Stimulated activated CD8-positive, alpha-beta memory T cell treated with anti-CD3 and anti-CD28 coated beads, Interleukin-2, amount 100 ng/mL, for 1 hour (primary cell): ENCODE measurements around the gene PTPN22.
A peak's percentile ranks its signal among the peaks of the same experiment; 100 is the strongest.
"Not testable (repeated sequence)": the region's sequence is repeated elsewhere in the genome, so short reads cannot be mapped to it uniquely, and the experiment has no call there.

Experiments
- DNase-seq, 2 donors: peaks; one replicate each; pipeline ENCODE4 v3.0.0-alpha.2; 2020; ENCODE audit warnings: low read depth in 2 of 2

PTPN22 gene

GRCh38 chr1:113852694-113853093 lies 18.8 kb downstream of the PTPN22 start:
- DNase-seq = not testable (repeated sequence)

- DNase-seq = no peak
Observed at GRCh38 chr1:113850127-113850796, 21.2 kb downstream of the PTPN22 start.

DNA sequence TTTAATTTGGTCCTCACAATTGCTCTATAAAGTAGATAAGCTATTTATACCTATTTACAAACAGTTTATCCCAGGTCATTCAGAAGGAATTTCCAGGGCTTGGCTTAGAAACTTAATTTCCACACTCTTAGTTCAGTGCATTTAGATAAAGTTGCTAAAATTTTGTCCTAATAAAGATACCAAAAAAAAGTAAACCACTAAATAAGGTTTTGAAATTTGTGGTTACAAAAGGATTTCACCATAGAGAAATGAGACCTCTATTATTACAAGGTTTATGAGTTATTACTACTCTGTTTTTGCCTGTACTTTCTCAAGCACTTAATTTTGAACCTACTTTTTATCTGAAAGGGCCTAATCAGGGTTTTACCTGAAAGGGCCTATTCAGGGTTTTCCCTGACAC lies 22.4 kb downstream of the PTPN22 start:
- no peak for DNase-seq

DNA sequence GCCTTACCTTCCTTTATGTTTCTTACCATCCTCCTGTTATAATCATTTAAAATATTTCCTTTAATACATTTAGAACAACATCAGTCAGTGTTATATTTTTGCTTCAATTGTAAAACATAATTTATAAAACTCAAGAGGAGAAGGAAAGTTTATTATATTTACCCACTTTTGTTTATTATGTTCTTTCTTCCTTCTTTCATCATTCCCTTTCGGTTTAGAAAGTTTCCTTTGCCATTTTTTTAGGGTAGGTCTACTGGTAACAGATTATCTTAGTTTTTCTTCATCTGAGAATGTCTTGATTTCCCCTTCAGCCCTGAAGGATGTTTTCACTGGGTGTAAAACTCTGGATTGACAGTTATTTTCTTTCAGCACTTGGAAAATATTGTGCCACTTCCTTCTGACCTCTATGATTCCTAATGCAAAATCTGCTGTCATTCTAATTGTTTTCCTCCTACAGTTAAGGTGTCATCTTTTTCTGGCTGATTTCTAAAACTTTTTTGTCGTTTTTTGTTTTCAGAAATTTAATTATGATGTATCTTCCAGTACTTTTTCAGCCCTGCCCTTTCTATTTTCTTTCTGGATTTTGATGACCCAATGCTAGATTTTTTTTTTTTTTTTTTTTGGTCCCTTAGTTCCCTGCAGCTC lies 25.0 kb downstream of the PTPN22 start:
- DNase-seq = no peak

DNA sequence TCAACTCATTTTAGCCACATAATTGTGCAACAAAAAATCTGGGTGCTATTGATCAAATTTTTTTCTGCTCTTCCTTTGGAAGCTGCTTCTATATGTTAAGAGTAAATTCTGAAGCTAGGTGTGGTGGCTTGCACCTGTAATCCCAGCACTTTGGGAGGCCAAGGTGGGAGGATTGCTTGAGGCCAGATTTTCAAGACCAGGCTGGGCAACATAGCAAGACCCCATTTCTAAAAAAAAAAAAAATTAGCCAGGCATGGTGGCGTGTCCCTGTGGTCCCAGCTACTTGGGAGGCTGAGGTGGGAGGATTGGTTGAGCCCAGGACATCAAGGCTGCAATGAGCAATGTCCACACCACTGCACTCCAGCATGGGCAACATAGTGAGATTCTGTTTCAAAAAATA lies 35.0 kb downstream of the PTPN22 start:
- no peak for DNase-seq

DNA sequence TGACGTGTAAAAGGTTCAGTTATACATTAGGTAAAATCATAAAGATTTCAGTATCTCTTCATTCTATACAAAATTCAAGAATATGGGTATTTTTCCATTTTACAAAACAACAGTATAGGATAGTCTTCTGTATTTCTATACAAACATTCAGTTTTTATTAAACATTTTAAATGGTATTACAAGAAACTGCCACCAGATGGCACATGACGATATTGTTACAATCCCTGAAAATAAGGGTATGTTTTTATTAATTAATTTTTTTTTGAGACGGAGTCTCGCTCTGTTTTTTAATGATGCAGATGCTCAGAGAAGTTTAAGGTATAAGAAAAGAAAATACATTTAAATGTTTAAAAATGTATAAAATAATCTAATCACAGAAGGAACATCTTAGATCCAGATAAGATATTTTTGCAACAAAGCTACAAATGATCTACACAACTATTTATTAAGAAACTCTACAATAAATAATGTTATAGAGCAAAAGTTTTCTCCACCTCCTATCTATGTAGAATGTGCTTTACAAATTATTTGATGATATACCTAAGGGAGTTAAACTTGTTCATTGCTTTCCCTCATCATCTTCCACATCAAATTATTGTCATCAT lies 35.7 kb downstream of the PTPN22 start:
- no peak for DNase-seq

DNA sequence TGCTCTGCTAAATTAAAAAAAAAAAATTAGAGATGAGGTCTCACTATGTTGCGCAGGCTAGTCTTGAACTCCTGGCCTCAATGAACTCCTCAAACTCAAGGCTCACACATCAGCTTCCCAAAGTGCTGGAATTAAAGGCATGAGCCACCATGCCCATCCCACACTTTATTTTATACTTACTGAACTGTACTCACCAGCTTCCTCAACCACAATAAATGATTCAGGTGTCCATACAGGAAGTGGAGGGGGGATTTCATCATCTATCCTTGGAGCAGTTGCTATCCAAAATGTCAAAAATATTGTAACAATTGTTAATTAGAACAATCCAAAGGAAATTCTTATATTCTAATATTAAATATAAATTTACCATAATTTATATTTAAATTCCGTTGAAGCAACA lies 36.8 kb downstream of the PTPN22 start:
- DNase-seq = no peak

DNA sequence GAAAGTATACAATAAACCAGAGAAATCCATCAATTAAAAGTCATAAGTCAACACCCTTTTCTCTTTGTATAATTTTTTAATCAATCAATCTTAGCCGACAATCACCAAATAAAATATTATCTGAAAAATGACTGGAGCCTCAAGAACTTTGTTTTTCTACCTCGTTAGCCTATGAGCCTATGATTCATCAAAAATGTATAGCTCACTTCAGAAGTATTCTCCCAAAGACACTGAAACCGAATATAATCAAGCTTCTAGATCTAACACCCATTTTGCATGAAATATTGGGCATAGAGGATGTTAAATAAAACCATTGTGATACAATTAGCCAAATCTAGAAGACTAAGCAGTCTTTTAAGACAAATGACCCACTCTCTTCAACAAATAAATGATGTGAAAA lies 41.5 kb downstream of the PTPN22 start:
- no peak for DNase-seq

GRCh38 chr1:113821916-113822315 lies 49.6 kb downstream of the PTPN22 start:
- no peak for DNase-seq

DNA sequence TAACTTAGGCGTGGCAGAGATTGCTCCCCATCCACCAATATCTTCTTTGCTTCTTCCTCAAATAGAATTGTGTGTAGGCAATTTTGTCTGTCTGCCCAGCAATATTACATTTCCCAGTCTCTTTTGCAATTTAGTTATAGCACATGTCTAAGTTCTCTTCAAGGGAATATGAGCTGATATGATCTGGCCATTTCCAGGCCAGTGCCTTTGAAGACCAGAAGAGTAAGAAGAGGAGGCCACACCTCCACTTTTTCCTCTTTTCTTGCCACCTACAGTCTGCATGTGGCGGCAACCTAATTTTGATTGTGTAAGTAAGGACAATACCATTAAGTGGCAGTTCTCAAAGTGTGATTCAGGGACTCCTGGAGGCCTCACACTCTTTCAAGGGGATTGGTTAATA lies 52.9 kb downstream of the PTPN22 start:
- no peak for DNase-seq

GRCh38 chr1:113813218-113813617 lies 58.3 kb downstream of the PTPN22 start:
- DNase-seq = no peak

DNA sequence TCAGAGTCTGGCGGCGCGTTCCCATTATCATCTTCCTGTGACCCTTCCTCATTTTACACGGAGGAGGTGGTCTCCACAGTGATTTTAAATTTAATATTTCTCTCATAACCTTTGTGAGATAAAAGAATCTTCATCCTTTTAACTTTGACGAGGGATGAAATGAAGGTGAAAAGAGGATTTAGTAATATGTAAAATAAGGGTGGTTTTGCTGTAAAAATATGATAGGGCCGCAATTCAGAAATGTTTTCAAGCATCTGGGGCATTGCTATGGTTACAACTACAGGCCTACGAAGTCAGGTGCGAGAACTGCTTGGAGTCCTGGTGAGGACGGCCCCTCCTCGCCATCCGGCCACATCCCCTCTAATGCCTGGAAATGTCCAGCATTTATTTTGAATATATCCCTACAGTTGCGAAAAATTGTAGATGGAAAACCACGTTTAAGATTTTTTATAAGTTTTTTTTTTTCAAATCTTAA lies 58.8 kb downstream of the PTPN22 start:
- DNase-seq = no peak

DNA sequence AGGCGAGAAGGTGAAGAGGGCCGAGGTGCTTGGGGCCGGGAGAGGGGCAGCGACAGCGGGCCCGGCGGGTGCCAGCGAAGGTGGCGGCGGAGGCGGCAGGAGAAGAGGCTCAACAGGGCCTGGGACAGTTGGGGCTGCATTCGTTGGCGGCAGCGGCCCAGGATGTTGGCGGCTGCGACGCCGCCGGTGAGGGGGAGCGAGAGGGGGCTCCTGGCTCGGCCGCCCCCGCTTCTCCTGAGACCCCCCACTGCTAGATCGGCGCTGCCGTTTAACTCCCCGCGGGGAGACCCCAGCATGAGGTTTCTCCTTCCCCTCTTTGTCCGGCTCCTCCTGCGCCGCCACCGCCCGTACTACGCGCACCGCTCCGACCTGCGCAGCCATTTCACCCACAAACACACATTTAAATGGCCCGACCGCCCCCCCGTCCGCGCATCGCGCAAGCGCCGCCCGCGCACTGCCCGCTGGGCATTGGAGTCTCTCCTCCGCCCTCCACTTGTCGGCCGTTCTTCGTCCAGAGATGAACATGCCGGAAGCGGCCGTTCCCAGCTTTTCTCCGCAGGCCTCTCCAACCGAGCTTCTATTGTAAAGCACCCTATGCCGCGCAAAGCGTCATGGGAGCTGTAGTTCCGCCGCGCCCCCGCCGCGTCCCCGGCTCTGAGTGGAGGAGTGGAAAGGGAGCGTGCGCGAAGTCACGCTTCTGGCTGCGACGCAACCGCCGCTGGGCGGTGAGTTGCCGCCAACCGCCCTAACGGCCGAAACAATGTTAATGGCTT lies 59.4 kb downstream of the PTPN22 start, which contains the start of gene RSBN1:
TSS of gene RSBN1 (minus strand) at position 589 of the 773 bp plus-strand sequence. CDS start at position 525, 64 bp downstream.
- peak; percentile 95 for DNase-seq

GRCh38 chr1:113811156-113811887 lies 60.2 kb downstream of the PTPN22 start:
- no peak for DNase-seq

GRCh38 chr1:113809670-113810602 lies 61.6 kb downstream of the PTPN22 start:
- DNase-seq = no peak

DNA sequence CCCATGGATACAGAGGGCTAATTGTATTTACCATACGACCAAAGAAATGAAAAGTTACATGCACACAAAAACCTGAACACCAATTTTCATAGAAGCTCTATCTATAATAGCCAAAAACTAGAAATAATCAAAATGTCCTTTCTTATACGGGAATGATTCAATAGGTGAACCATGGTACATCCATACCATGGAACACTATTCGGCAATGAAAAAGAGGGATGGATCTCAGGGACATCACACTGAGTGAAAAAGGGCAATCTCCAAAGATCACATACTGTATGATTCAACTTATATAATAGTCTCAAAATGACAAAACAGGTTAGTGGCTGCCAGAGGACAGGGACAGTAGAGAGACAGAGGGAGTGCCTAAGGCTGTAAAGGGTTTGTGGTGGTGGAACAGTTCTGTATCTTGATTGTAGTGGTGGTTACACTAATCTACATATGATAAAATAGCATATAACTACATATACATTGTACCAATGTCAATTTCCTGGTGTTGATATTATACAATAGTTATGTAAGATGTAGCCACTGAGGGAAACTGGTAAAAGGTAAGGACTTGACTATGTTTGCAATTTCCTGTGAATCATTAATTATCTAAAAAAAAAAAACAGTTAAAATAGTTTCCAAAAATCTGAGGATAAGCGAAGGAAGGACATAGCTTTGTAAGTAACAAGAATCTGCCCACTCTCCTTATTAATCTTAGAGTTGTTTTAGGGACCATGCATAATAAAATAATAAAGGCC lies 62.9 kb downstream of the PTPN22 start:
- DNase-seq = no peak

GRCh38 chr1:113805639-113806038 lies 65.9 kb downstream of the PTPN22 start:
- no peak for DNase-seq

GRCh38 chr1:113805256-113805531 lies 66.3 kb downstream of the PTPN22 start:
- DNase-seq = no peak

DNA sequence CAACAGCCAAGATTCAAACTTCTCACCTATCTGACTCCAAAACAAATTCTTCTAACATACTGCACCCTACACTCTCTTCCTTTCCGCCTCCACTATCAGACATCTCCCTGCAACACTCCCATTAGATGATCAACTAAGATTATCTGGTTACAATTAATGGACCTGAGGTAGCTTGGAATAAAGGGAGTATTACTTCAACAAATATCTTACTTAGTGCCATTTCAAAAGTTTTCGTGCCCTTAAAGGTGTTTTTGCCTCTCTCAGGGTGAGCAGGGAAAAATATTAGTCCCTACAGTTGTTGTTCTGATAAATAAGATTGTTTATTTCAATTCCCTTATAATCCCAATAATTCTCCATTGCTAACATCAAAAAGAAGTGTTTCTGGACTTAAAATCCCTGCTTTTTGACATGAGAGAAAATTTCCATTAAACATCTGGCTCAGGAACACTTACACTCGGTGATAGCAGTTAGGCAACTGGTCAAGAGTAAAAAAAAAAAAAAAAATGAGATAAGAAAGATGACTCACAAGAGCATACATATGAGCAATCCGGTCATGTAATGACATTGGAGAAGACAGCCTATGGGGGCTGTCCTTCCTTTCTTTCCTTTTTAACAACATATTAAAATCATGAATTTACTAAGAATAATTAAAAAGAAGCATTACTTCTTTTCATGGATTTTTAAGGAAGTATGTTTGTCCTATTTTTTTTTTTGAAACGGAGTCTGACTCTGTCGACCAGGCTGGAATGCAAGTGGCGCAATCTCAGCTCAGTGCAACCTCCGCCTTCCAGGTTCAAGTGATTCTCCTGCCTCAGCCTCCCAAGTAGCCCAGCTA lies 66.9 kb downstream of the PTPN22 start:
- DNase-seq = no peak
